Measurements from ENCODE around the gene SUSD2. TPM values are rescaled to one million over a fixed set of nuclear protein-coding genes. Genes with fewer than 3 reads are reported as not detected.

The SUSD2 gene
- total and polyA plus RNA-seq, 9 of the 15 experiments (the other 6 are each of a cell fraction or from before 2014, with no cell fraction given) = 0.01 to 0.16 (median 0.04) TPM; not detected in 4

DNA sequence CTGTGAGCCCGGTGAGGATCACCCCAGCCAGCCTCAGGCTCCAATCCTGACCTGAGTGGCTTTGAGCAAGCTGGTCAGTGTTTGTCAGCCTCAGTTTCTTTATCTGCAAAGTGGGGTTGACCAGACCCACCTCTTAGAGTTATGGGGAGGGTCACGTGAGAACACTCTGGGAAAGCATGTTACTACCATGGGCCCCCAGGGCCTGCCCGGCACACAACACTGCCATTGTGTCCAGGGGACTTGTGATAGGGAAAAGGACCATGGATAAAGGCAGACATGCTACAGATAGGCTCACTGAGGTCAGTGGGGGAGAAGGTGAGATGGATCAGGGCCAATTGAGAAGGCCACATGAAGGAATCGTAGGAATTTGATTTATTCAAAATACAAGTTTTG is 32.1 kb upstream of the SUSD2 start (continued):
- TF ChIP-seq, protein P1, sequence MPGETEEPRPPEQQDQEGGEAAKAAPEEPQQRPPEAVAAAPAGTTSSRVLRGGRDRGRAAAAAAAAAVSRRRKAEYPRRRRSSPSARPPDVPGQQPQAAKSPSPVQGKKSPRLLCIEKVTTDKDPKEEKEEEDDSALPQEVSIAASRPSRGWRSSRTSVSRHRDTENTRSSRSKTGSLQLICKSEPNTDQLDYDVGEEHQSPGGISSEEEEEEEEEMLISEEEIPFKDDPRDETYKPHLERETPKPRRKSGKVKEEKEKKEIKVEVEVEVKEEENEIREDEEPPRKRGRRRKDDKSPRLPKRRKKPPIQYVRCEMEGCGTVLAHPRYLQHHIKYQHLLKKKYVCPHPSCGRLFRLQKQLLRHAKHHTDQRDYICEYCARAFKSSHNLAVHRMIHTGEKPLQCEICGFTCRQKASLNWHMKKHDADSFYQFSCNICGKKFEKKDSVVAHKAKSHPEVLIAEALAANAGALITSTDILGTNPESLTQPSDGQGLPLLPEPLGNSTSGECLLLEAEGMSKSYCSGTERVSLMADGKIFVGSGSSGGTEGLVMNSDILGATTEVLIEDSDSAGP (CRISPR knock-in tag; IDR thresholded peaks at IDR 0.05) = no peak

DNA sequence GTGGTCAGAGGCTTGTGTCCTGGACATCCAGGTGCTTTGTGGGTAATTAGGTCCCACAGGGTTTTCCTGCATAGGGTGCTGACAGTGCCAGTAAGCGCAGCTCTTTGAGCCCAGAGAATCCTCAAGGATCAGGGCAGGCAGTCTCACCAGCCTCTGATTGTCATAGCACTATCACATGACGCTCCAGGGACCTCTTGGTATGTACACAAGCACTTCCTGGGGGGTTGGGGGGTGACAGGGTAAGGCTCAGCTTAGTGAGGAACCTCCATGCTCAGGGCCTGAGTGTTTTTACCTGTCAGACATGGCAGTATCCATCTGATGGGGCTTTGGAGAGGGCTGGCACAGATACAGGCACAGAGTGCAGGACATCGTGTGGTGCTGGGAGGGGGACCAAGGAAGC is 27.9 kb upstream of the SUSD2 start:
- ChIA-PET CTCF (ENCODE audit: low intra/inter-chr PET ratio) (no interaction called here), POLR2A (no interaction called here)
- FAIRE-seq = no peak
- no peak for ATAC-seq
- intact Hi-C loops (cut with micrococcal nuclease) = no loop called here
- H3K27me3 ChIP-seq (ENCODE audit: control insufficient read depth in 2 of 2, insufficient read depth in 2 of 2, low read length in 2 of 2) = no peaks in the 10 kb centered on the region
- no peaks in the 10 kb centered on the region for H4K20me1 ChIP-seq (replicated peaks; ENCODE audit: control insufficient read depth, insufficient read depth, low read length)
- no peak overlapping the region for H3K4me3 ChIP-seq
- H3K4me2 ChIP-seq (ENCODE audit: insufficient read depth, low read length) = no peak overlapping the region
- peaks cover 9 to 29% of the 10 kb centered on the region in 2 experiments; a peak in 4 of 5 replicates for H3K4me1 ChIP-seq (replicated peaks in 1 of 2; ENCODE audit: control insufficient read depth in 2 of 2, insufficient read depth in 2 of 2, low read length in 2 of 2)
- BruUV-seq (replicated peaks) = no TSS peak
- H3K79me2 ChIP-seq (ENCODE audit: control insufficient read depth, insufficient read depth, low read length) = no peaks in the 10 kb centered on the region; the same call in 2 of the 3 replicates
- peaks cover 3% of the 10 kb centered on the region for H3K9me1 ChIP-seq (ENCODE audit: control insufficient read depth, insufficient read depth, low read length)
- H3K9ac ChIP-seq (ENCODE audit: insufficient read depth in 1 of 2, low read depth in 2 of 2, low read length in 2 of 2) = peak overlapping the region in 1 of 2 experiments; percentile 35; a peak in 1 of 4 replicates
- no peak overlapping the region for H2AFZ ChIP-seq (ENCODE audit: low read depth, low read length)
- in situ Hi-C loops (cut with MboI) = no loop called here
- 82% methylated on average over 3 of the region's 3 CpGs for WGBS (ENCODE audit: insufficient coverage, low coverage, missing lambda C conversion rate)
- H3K27ac ChIP-seq (ENCODE audit: extremely low read depth, low read depth, low read length) = no peak overlapping the region
- H3K9me3 ChIP-seq (replicated peaks; ENCODE audit: control insufficient read depth, insufficient read depth, low read depth, low read length) = no peaks in the 10 kb centered on the region
- peaks cover 32% of the 10 kb centered on the region; the same call in 2 of the 3 replicates for H3K36me3 ChIP-seq (ENCODE audit: control insufficient read depth, insufficient read depth, low read length)
- no peak for DNase-seq (ENCODE audit: extremely low read depth in 1 of 4, low spot score in 3 of 4)
- TF ChIP-seq, protein P2, sequence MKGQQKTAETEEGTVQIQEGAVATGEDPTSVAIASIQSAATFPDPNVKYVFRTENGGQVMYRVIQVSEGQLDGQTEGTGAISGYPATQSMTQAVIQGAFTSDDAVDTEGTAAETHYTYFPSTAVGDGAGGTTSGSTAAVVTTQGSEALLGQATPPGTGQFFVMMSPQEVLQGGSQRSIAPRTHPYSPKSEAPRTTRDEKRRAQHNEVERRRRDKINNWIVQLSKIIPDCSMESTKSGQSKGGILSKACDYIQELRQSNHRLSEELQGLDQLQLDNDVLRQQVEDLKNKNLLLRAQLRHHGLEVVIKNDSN (CRISPR knock-in tag; IDR thresholded peaks at IDR 0.05) = no peak
- TF ChIP-seq, protein P3, sequence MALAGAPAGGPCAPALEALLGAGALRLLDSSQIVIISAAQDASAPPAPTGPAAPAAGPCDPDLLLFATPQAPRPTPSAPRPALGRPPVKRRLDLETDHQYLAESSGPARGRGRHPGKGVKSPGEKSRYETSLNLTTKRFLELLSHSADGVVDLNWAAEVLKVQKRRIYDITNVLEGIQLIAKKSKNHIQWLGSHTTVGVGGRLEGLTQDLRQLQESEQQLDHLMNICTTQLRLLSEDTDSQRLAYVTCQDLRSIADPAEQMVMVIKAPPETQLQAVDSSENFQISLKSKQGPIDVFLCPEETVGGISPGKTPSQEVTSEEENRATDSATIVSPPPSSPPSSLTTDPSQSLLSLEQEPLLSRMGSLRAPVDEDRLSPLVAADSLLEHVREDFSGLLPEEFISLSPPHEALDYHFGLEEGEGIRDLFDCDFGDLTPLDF (CRISPR knock-in tag; IDR thresholded peaks at IDR 0.05) = no peak
- TF ChIP-seq, protein P4, sequence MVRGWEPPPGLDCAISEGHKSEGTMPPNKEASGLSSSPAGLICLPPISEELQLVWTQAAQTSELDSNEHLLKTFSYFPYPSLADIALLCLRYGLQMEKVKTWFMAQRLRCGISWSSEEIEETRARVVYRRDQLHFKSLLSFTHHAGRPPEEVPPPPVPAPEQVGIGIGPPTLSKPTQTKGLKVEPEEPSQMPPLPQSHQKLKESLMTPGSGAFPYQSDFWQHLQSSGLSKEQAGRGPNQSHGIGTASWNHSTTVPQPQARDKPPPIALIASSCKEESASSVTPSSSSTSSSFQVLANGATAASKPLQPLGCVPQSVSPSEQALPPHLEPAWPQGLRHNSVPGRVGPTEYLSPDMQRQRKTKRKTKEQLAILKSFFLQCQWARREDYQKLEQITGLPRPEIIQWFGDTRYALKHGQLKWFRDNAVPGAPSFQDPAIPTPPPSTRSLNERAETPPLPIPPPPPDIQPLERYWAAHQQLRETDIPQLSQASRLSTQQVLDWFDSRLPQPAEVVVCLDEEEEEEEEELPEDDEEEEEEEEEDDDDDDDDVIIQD (CRISPR knock-in tag; IDR thresholded peaks at IDR 0.05) = no peak
- TF ChIP-seq POLR2H (tag; IDR thresholded peaks at IDR 0.05; ENCODE audit: low read depth) (no peak), ZNF274 (IDR thresholded peaks at IDR 0.05; ENCODE audit: borderline replicate concordance, low read depth, low read length) (no peak), TCF3 (CRISPR knock-in tag; IDR thresholded peaks at IDR 0.05) (no peak), KLF1 (tag; IDR thresholded peaks at IDR 0.05) (no peak), ZNF263 (CRISPR knock-in tag; IDR thresholded peaks at IDR 0.05; ENCODE audit: borderline replicate concordance) (no peak)
- TF ChIP-seq, protein P5, sequence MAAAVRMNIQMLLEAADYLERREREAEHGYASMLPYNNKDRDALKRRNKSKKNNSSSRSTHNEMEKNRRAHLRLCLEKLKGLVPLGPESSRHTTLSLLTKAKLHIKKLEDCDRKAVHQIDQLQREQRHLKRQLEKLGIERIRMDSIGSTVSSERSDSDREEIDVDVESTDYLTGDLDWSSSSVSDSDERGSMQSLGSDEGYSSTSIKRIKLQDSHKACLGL (CRISPR knock-in tag; IDR thresholded peaks at IDR 0.05; ENCODE audit: borderline replicate concordance, poor library complexity, severe bottlenecking) = no peak
- TF ChIP-seq, protein P6, sequence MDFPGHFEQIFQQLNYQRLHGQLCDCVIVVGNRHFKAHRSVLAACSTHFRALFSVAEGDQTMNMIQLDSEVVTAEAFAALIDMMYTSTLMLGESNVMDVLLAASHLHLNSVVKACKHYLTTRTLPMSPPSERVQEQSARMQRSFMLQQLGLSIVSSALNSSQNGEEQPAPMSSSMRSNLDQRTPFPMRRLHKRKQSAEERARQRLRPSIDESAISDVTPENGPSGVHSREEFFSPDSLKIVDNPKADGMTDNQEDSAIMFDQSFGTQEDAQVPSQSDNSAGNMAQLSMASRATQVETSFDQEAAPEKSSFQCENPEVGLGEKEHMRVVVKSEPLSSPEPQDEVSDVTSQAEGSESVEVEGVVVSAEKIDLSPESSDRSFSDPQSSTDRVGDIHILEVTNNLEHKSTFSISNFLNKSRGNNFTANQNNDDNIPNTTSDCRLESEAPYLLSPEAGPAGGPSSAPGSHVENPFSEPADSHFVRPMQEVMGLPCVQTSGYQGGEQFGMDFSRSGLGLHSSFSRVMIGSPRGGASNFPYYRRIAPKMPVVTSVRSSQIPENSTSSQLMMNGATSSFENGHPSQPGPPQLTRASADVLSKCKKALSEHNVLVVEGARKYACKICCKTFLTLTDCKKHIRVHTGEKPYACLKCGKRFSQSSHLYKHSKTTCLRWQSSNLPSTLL (IDR thresholded peaks at IDR 0.05) = no peak
